PC-3 (cell line): Measurements from ENCODE around the gene ARFGAP3. TPM values are rescaled to one million over a fixed set of nuclear protein-coding genes. Genes with fewer than 3 reads are reported as not detected.

ENCODE experiments used
- ATAC-seq: fragments of 200-7000 bp; cut with Tn5 transposase; 2 replicates; pipeline ENCODE4 v1.9.1; 2020; ENCODE audit warnings: mild to moderate bottlenecking, moderate library complexity
- BruUV-seq: library from RNA; stranded (reverse); fragments of 400-500 nt; replicated peaks from 2 replicates; lab custom pipeline; 2021; lab: Mats Ljungman, UMichigan
- CTCF ChIA-PET: fragments of 300-600 bp; sonication (Branson Sonifier 250); formaldehyde crosslinking; loops from one replicate; lab custom pipeline; 2022; ENCODE audit warnings: antibody characterized with exemption; lab: Charles Lee
- POLR2A ChIA-PET: fragments of 300-600 bp; sonication (Branson Sonifier 250); formaldehyde crosslinking; loops from one replicate; lab custom pipeline; 2022; ENCODE audit warnings: antibody characterized with exemption; ENCODE audit not compliant: unreplicated experiment; lab: Charles Lee
- DNase-seq: peaks from one replicate; pipeline ENCODE4 v3.0.0-alpha.2; 2015
- H2AFZ ChIP-seq: fragments of 300-600 bp; sonication (generic); 2 replicates; pipeline ENCODE4 v1.6.0; 2016; ENCODE audit warnings: antibody characterized with exemption, low read length
- H3F3A ChIP-seq: fragments of 300-600 bp; sonication (generic); one replicate; pipeline ENCODE4 v1.6.0; 2017; ENCODE audit warnings: antibody characterized with exemption, low read length, control low read depth, mild to moderate bottlenecking; ENCODE audit not compliant: unreplicated experiment
- H3K27ac ChIP-seq: fragments of 300-600 bp; sonication (generic); 2 replicates; pipeline ENCODE4 v1.5.1; 2016; ENCODE audit warnings: mild to moderate bottlenecking, low read length
- H3K27me3 ChIP-seq: fragments of 300-600 bp; sonication (generic); 2 replicates; pipeline ENCODE4 v1.6.1; 2016; ENCODE audit warnings: low read length, mixed read lengths
- H3K36me3 ChIP-seq: fragments of 300-600 bp; sonication (generic); 2 replicates; pipeline ENCODE4 v1.6.1; 2016; ENCODE audit warnings: low read depth, mixed run types, low read length, mixed read lengths
- H3K4me1 ChIP-seq: fragments of 300-600 bp; sonication (generic); 2 replicates; pipeline ENCODE4 v1.5.1; 2016; ENCODE audit warnings: low read length; ENCODE audit not compliant: insufficient read depth
- H3K4me2 ChIP-seq: fragments of 300-600 bp; sonication (generic); 2 replicates; pipeline ENCODE4 v1.6.0; 2016; ENCODE audit warnings: low read length
- H3K4me3 ChIP-seq: fragments of 300-600 bp; sonication (generic); 2 replicates; pipeline ENCODE4 v1.5.1; 2016; ENCODE audit warnings: mild to moderate bottlenecking, low read length, mixed read lengths
- H3K79me2 ChIP-seq: fragments of 300-600 bp; sonication (generic); 2 replicates; pipeline ENCODE4 v1.6.1; 2017; ENCODE audit warnings: low read length, mixed read lengths
- H3K9ac ChIP-seq: fragments of 300-600 bp; sonication (generic); 2 replicates; pipeline ENCODE4 v1.6.0; 2016; ENCODE audit warnings: mild to moderate bottlenecking, low read length
- H3K9me2 ChIP-seq: fragments of 300-600 bp; sonication (generic); replicated peaks from 2 replicates; pipeline ENCODE4 v1.6.1; 2016; ENCODE audit warnings: mixed run types, low read length, mixed read lengths
- H3K9me3 ChIP-seq: fragments of 300-600 bp; sonication (generic); 2 replicates; pipeline ENCODE4 v1.6.1; 2016; ENCODE audit warnings: low read length, mixed read lengths
- H4K20me1 ChIP-seq: fragments of 300-600 bp; sonication (generic); 2 replicates; pipeline ENCODE4 v1.6.1; 2016; ENCODE audit warnings: low read length, mixed read lengths
- CTCF ChIP-seq: fragments of 300-600 bp; sonication (generic); conservative IDR thresholded peaks from 2 replicates; pipeline ENCODE4 v1.5.1; 2017; ENCODE audit warnings: antibody characterized with exemption, low read depth, mild to moderate bottlenecking, low read length
- EZH2 ChIP-seq: fragments of 300-600 bp; sonication (generic); IDR thresholded peaks from one replicate; pipeline ENCODE4 v1.6.1; 2017; ENCODE audit warnings: antibody characterized with exemption, mild to moderate bottlenecking, low read length; ENCODE audit not compliant: unreplicated experiment
- EZH2phosphoT487 ChIP-seq: fragments of 300-600 bp; sonication (generic); IDR thresholded peaks from 2 replicates; pipeline ENCODE4 v1.6.1; 2018; ENCODE audit warnings: mild to moderate bottlenecking, antibody characterized with exemption, low read length, borderline replicate concordance
- intact Hi-C: fragments of 100-400 bp; cut with micrococcal nuclease; formaldehyde crosslinking; loops from 2 replicates; pipeline ENCODE4 v1.9.0; 2023
- total RNA-seq: library from RNA; depleted of rRNA; stranded (reverse); fragments of >200 nt; gene quantifications from 2 replicates; pipeline ENCODE4 v1.2.3, GENCODE V29; 2014

The ARFGAP3 gene
- total RNA-seq, 1 experiment from 2014 or later, result 19.2 TPM

- H3K4me1 ChIP-seq, result no peaks in the 10 kb centered on the region
- no peak overlapping the region for H2AFZ ChIP-seq
- no peak overlapping the region for H3K9ac ChIP-seq
- no TSS peak for BruUV-seq
- no peaks in the 10 kb centered on the region for H3K9me2 ChIP-seq
- no peak for TF ChIP-seq EZH2phosphoT487
- no peak for TF ChIP-seq EZH2
- no peak for TF ChIP-seq CTCF
- ATAC-seq (no peak), DNase-seq (no peak)
- intact Hi-C loops, result no loop called here
- ChIA-PET POLR2A (no interaction called here), CTCF (no interaction called here)
- no peak overlapping the region for H3K4me2 ChIP-seq
- no peaks in the 10 kb centered on the region for H3K27me3 ChIP-seq
- no peaks in the 10 kb centered on the region for H4K20me1 ChIP-seq
- no peak overlapping the region for H3K4me3 ChIP-seq
- no peaks in the 10 kb centered on the region for H3K36me3 ChIP-seq
- no peaks in the 10 kb centered on the region for H3K9me3 ChIP-seq
- no peaks in the 10 kb centered on the region for H3F3A ChIP-seq
- no peak overlapping the region for H3K27ac ChIP-seq
- no peaks in the 10 kb centered on the region for H3K79me2 ChIP-seq
These were observed 63.9 kb downstream of the ARFGAP3 start for GRCh38 chr22:42792909-42793847.

GRCh38 chr22:42792453-42792908 lies 64.6 kb downstream of the ARFGAP3 start:
- no peaks in the 10 kb centered on the region for H3K79me2 ChIP-seq
- TF ChIP-seq EZH2phosphoT487, result no peak
- TF ChIP-seq EZH2, result no peak
- TF ChIP-seq CTCF, result no peak
- H3K27ac ChIP-seq, result no peak overlapping the region
- no peaks in the 10 kb centered on the region for H3F3A ChIP-seq
- ChIA-PET POLR2A (no interaction called here), CTCF (no interaction called here)
- H3K4me1 ChIP-seq, result no peaks in the 10 kb centered on the region
- no peaks in the 10 kb centered on the region for H3K9me3 ChIP-seq
- no peak overlapping the region for H3K9ac ChIP-seq
- H4K20me1 ChIP-seq, result no peaks in the 10 kb centered on the region
- no peaks in the 10 kb centered on the region for H3K36me3 ChIP-seq
- intact Hi-C loops, result no loop called here
- no peak overlapping the region for H3K4me2 ChIP-seq
- H3K27me3 ChIP-seq, result no peaks in the 10 kb centered on the region
- no peak for DNase-seq
- no peak for ATAC-seq
- BruUV-seq, result no TSS peak
- H2AFZ ChIP-seq, result no peak overlapping the region
- no peak overlapping the region for H3K4me3 ChIP-seq
- H3K9me2 ChIP-seq, result no peaks in the 10 kb centered on the region
